ENCODE results near the gene SLC24A5.

- TF ChIP-seq MAX (IDR thresholded peaks at IDR 0.05) = no peak
- no peak for TF ChIP-seq EP300 (IDR thresholded peaks at IDR 0.05; ENCODE audit: borderline replicate concordance)
- TF ChIP-seq RAD21 (IDR thresholded peaks at IDR 0.05; ENCODE audit: low read depth) = no peak
- no peak for TF ChIP-seq EGR1 (IDR thresholded peaks at IDR 0.05)
- TF ChIP-seq TEAD4 (IDR thresholded peaks at IDR 0.05) = no peak
Observed at GRCh38 chr15:48190932-48191573, 70.3 kb downstream of the SLC24A5 start.

All from Ishikawa (cell line).